ENCODE measurements around the gene PLAU.
"Not testable (repeated sequence)": the region's sequence is repeated elsewhere in the genome, so short reads cannot be mapped to it uniquely, and the experiment has no call there.

PLAU gene

DNA sequence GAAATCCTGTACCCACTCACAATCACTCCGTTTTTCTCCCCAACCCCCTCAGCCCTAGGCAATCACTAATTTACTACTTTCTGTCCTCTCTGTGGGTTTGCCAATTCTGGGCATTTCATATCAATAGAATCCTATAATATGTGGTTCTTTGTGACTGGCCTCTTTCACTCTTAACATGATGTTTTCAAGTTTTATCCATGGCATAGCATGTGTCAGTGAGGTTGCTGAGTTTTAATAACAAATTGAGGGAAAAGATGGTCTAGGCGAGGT lies 11.9 kb downstream of the PLAU start:
- DNase-seq = no peak

DNA sequence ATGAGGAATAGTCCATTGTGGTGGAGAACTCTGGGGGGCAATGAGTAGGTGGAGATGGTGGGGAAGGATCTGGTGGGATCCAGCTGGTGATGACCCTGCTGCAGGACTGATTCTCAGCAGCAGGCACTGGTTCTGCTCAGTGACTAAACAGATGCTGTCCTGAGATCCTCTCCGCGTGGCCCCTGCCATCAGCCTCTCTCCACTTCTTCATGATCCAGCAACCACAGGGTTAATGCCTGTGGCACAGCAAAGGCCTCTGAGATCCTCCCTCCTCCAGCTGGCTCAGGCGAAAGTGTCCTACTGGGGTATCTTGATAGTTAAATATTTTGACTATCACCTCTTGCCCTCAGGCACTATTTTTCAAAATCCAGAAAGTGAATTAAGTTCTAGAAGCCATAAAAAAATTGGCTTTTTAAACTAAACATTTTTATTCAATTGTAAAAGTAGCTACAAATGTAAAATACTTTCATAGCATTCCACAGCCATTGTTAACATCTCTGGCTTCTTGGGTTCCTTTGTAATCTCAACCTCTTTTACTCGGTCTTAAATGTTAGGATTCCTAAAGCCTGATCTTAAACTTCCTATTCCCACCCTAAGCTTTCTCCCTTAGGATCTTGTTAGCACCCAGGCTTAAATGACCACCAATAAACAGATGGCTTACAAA lies 13.1 kb downstream of the PLAU start:
- DNase-seq = no peak

GRCh38 chr10:73924935-73925334 lies 14.0 kb downstream of the PLAU start:
- DNase-seq = no peak

DNA sequence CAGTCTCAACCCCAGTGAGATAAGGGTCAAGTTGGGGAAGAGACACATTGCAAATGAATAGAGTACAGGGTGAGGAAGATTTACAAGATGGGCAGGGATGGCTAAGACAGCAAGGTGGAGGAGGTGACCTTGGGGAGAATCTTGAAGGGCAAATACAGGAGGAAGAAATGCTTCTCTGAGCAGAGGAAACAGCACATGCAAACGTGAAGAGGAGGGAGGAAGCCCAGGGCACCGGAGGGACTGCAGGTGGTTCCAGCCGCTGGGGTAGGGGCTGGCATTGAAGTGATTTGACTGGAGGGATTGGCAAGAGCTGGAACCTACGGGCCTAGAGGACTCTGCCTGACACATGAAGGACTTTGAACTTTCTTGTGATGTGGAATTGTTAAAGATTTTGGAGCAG lies 14.6 kb downstream of the PLAU start:
- no peak for DNase-seq

DNA sequence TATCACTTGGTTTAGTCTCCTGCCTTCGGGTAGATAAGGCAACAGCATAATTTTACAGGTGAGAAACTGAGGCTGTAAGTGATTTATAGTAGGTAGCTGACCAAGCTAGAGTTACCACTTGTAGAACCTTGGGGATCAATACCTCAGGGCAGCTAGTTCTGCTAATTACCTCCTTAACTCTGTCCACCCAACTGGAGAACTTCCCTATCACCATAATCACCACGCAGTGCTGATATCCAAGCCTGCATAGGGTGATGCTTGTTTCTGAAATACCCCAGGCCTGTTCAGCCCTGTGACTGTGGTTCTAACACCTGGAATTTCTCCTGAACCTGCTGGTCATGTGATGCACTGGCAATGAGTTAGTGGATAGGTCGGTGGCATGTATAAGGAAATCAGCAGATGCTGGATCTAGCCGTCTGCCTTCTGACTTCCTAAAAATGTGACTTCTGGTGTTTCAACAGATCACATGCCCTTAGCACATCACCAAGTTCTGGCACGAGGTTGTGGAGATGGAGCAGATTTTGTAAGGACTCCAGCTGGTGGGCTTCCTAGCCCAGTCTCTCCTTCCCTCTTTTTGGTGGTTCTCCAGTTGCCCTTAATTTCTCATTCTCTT lies 15.3 kb downstream of the PLAU start:
- DNase-seq = no peak

GRCh38 chr10:73930630-73931327 lies 19.8 kb downstream of the PLAU start:
- not testable (repeated sequence) for DNase-seq

DNA sequence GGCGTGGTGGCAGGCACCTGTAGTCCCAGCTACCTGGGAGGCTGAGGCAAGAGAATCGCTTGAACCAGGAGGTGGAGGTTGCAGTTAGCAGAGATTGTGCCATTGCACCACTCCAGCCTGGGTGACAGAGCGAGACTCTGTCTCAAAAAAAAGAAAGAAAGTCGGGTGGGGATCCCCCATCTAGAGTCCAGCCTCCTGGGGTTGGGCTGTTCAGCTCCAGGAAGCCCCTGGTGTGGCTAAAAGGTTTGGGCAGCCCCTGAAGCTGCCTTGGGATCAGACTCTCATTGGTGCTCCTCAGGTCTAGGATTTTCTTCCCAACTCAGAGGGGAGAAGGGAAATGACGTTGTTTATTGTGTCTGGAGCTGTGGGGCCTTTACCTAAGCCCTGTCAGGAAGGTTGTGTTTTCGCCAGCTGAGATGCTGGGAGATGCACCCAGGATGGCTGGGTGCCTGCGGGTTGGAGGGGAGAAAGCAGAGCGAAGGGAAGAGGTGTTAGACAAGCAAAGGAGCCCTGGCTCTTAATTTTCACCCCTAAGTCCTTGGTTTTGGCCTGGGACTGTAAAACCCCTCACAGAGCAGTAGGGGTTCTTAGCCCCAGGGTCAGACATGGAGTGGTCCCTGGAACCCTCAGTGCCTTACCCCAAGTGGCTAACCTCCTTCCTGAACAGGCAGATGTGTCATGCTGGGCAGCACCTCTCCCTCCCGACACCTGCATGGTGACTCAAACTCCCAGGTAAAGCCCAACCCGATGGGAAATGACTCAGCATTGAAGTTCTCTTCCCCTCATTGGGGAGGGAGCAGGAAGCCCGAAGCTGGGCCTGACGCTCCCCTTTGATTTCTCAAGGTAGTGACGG lies 21.1 kb downstream of the PLAU start:
- DNase-seq = no peak

GRCh38 chr10:73932620-73933112 lies 21.7 kb downstream of the PLAU start:
- no peak for DNase-seq

DNA sequence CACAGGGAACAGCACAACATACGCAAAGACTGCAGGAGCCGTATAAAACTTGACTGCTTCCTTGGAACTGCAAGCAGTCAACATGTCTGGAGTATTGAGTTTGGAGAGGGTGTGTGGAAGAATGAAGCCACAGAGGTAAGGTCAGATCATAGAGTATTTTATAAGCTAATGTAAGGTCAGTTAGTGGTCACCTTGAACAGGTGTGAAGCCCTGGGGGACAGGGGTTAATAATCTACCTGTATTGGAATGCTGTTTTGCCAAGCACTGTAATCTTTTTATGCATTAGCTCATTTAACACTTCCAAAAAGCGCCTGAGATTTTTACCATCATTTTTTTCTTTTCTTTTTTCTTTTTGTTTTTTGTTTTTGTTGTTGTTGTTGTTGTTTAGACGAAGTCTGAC lies 23.1 kb downstream of the PLAU start:
- DNase-seq = no peak

GRCh38 chr10:73935895-73936294 lies 25.0 kb downstream of the PLAU start:
- DNase-seq = no peak

- no peak for DNase-seq
These were observed 26.6 kb downstream of the PLAU start for GRCh38 chr10:73937333-73938043.

DNA sequence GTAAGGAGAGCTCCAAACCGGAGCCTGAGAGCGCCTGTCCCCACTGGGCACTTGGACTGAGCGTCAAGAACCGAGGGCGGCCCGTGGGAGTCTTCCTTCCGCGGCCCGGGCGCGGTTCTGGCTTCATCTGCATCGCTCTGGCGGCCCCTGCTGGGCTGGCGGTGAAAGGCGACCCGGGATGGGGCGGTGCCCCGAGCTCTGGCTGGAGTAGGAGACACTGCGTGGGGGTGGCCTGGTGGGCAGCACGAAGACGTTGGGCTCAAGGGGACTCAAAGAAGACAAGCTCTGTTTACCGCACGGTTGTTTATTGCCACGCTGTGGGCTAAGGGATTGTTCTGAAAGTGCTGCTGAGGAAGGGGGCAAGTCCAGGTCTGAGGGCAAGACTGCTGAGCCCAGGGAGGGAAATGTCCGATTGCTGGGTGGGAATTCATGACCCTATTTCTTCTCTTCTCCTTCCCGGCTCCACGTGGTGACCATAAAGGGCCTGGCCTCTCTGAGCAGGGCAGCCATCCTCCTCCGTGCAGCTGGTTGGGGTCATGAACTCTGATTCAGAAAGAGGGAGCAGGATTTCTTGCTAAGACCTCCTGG lies 29.8 kb downstream of the PLAU start:
- DNase-seq = peak; percentile 21

DNA sequence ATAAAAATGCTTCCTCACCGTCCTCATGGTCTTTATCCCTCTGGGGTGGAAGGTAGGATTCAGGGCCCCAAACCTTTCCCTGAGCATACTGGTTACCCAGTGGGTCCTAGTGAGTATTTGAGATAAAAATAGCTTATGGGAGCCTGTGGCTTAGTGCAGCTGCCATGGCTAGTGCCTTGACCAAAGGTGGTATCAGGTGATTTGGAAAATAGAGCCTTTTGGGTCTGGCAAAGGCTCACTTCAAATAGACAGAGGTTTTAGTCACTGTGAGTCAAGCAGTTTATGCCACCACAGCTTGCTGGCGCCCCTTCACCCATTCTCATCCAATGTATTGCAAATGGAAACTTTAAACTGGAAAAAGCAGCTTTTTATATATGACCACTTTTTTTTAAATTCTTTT lies 30.4 kb downstream of the PLAU start:
- no peak for DNase-seq

- DNase-seq = no peak
These were observed 33.6 kb downstream of the PLAU start for GRCh38 chr10:73944356-73945100.

DNA sequence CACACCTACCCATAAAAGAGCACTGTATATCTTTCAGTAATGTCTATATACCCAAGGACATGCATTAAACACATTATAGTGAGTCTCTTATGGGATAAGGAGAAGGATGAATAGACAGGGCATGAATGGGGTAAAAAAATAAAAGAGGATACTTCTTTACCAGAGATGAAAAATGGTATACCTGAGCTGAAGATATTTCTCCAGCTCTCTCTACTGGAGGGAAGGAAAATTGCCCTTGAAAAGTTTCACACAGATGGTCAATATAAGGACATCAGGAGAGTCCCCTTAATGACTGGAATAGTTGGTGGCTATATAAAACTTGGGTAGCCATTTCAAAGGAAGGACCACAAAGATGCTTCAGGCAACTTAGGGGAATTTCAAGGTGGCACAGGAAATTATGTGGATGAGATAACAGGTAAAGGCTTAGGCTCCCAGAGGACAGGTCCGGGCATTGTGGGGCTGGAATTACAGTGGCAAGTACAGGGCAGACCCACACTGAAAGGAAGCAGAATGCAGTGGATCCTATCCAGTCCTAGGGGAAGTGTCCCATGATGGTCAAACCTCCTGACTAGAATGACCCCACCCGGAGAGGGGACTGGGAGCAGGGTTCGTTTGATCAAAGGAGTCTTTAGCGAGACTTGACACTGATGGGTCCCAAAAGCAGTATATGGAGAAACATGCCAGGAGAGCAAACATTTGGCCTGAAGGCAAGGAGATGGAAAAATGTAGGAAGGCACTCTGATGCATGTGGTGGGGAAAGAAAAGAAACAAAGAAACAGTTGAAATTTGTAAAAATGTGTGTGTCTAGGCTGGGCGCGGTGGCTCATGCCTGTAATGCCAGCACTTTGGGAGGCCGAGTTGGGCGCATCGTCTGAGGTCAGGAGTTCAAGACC lies 35.6 kb downstream of the PLAU start:
- DNase-seq = no peak

DNA sequence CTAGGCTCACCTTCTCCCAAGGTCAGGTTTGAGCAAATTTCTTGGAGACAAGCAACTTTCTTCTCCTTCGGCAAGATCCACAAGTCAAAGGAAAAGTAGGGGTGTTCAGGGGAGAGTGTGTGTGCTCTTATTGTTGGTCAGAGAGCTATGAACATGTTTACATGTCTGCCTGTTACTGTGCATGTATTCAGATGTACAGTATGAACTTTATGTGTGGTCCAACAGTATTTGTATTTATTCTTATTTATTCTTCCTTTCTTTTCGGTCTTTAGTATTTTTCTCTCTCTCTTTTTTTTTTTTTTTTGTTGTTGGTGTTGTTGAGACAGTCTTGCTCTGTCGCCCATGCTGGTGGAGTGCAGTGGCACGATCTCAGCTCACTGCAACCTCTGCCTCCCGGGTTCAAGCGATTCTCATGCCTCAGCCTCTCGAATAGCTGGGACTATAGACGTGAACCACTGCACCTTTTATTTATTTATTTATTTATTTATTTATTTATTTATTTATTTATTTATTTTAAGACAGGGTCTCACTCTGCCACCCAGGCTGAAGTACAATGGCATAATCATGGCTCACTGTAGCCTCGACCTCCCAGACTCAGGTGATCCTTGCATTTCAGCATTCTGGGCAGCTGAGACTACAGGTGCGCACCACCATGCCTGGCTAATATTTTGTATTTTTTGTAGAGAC lies 38.2 kb downstream of the PLAU start:
- DNase-seq = no peak

GRCh38 chr10:73950155-73950948 lies 39.4 kb downstream of the PLAU start:
- DNase-seq = no peak

- DNase-seq = no peak
These were observed 42.7 kb downstream of the PLAU start for GRCh38 chr10:73953665-73954064.

DNA sequence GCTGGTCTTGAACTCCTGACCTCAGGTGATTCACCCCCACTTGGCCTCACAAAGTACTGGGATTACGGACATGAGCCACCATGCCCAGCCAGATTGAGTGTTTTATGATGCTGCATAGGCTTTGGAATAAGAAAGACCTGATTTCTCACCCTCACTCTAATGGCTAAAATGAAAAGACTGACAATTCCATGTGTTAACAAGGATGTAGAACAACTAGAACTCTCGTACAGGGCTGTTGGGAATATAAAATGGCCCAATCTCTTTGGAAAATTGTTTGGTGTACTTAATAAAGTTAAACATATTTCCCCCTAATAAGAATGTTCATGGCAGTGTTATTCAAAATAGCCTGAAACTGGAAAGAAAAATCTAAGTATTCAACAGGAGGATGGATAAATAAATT lies 43.8 kb downstream of the PLAU start:
- DNase-seq = no peak
